ENCODE results near the gene PCDHA10.
"Not testable (repeated sequence)": the region's sequence is repeated elsewhere in the genome, so short reads cannot be mapped to it uniquely, and the experiment has no call there.

PCDHA10 gene

GRCh38 chr5:140862441-140863295 lies 7.0 kb downstream of the PCDHA10 start:
- DNase-seq (ENCODE audit: low read depth): no peak
- no peak overlapping the region for H3K4me3 ChIP-seq (ENCODE audit: low read length)
- TF ChIP-seq CTCF (conservative IDR thresholded peaks at IDR 0.05; ENCODE audit: low read length): no peak

GRCh38 chr5:140868721-140869554 lies 13.2 kb downstream of the PCDHA10 start, which contains the start of gene PCDHA11:
TSS of gene PCDHA11 (plus strand) at chr5:140868957. CDS start at chr5:140869104, 147 bp downstream.
- H3K4me3 ChIP-seq (ENCODE audit: low read length): no peak within 1 kb of the TSS
- TF ChIP-seq CTCF (conservative IDR thresholded peaks at IDR 0.05; ENCODE audit: low read length): peak; percentile 24; the same call in 1 of the 2 replicates
- DNase-seq (ENCODE audit: low read depth): no peak

GRCh38 chr5:140869555-140869886 lies 13.8 kb downstream of the PCDHA10 start:
- no peak overlapping the region for H3K4me3 ChIP-seq (ENCODE audit: low read length)

GRCh38 chr5:140870221-140871201 lies 14.8 kb downstream of the PCDHA10 start:
- DNase-seq (ENCODE audit: low read depth): no peak

More at GRCh38 chr5:140869555-140869886, 13.8 kb downstream of the PCDHA10 start:
- TF ChIP-seq CTCF (conservative IDR thresholded peaks at IDR 0.05; ENCODE audit: low read length): peak; percentile 32
- DNase-seq (ENCODE audit: low read depth): no peak

GRCh38 chr5:140875085-140876065 lies 19.7 kb downstream of the PCDHA10 start, which contains the start of gene PCDHA12:
TSS of gene PCDHA12 (plus strand) at chr5:140875308. CDS start at chr5:140875473, 165 bp downstream.
- no peak for TF ChIP-seq CTCF (conservative IDR thresholded peaks at IDR 0.05; ENCODE audit: low read length)
- no peak within 1 kb of the TSS for H3K4me3 ChIP-seq (ENCODE audit: low read length)
- DNase-seq (ENCODE audit: low read depth): no peak

More at GRCh38 chr5:140870221-140871201, 14.8 kb downstream of the PCDHA10 start:
- no peak for TF ChIP-seq CTCF (conservative IDR thresholded peaks at IDR 0.05; ENCODE audit: low read length)
- no peak overlapping the region for H3K4me3 ChIP-seq (ENCODE audit: low read length)

GRCh38 chr5:140876541-140877261 lies 21.0 kb downstream of the PCDHA10 start:
- H3K4me3 ChIP-seq (ENCODE audit: low read length); DNase-seq (ENCODE audit: low read depth): not testable (repeated sequence)

All from AG10803 (cell line).